CD1c-positive myeloid dendritic cell (primary cell): ENCODE results near the gene HEXIM1.

Source experiments
- DNase-seq: peaks from one replicate; pipeline ENCODE4 v3.0.0-alpha.2; 2016; ENCODE audit errors: extremely low spot score

The HEXIM1 gene

DNA sequence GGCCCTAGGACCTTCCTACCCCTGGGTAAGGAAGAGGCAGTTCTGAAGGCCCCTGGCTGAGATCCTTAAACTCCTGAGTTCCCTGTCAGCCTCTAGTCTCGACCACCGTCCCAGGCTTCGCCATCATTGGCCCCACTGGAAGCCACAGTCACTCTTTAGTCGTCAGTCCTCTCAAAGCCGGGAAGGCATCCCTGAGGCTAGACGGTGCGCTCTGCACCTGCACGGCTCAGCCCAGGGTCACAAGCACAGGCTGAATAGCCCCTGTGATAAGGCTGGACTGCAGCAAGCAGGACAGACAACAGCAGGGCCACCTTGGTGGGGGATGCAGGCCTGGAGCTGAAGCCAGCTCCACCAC is 3.3 kb upstream of the HEXIM1 start:
- no peak for DNase-seq

DNA sequence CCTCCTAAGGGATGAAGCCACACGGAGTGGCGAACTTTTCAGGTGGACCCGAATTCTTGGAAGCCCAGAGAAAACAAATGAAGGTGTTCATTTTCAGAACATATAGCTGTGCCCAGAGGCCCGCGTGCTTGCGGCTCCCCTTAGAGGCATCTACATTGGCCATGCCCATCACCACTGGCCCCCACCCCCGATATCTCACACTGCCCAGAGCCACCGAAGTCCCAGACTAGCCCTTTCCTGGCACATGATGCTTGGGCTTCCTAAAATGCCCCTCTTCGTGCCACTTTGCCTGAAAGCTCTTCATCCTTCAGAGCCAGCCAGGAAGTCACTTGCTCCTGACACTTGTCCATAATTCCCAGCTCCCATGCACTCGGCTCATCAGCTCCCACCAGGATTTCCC is 2.1 kb upstream of the HEXIM1 start:
- no peak for DNase-seq

DNA sequence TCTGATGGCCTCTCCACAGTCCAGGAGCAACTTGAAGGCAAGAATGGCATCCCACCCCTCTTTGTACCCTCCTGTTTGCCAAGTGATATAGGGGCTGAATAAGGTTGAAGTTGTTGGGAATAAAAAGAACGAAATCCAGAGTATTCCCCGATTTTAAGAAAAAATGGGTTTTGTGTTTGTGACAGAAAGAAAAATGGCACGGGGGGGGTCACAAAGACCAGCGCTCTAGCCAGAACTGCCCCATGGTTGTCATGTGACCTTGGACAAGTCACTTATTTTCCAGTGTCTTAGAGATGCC is 1.7 kb upstream of the HEXIM1 start:
- no peak for DNase-seq

DNA sequence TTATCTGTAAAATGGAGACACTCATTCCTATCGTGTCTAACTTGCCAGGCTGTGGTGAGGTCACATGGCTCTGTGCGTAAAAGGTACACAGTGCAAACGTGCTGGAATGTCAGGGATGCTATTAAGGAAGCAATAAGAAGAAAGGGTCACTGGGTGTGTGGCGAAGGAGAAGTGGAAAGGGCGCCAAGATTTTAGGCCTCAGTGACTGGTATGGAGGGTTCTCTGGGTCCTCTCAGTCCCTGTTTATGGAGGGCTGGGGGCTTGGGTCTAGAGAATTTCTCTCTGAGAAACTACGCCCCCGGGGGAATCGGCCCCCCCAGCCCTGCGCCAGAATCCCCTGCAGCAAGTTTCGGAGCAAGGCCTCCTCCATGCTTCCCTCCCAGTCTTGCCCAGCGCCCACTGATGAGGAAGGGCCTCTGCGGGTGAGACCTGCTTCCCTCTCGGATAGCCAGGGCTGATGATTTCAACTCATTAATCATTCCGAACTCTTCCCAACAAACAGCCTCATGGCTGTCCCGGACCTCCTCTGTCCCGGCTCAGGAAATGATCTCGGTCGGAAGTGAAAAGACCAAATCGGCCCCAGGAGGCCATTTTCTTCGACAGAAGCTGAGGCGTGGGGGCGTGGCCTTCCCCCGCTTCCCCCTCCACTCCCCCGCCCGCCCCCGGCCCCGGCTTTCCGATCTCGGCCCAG is 1.2 kb upstream of the HEXIM1 start:
- DNase-seq, result peak; percentile 78

DNA sequence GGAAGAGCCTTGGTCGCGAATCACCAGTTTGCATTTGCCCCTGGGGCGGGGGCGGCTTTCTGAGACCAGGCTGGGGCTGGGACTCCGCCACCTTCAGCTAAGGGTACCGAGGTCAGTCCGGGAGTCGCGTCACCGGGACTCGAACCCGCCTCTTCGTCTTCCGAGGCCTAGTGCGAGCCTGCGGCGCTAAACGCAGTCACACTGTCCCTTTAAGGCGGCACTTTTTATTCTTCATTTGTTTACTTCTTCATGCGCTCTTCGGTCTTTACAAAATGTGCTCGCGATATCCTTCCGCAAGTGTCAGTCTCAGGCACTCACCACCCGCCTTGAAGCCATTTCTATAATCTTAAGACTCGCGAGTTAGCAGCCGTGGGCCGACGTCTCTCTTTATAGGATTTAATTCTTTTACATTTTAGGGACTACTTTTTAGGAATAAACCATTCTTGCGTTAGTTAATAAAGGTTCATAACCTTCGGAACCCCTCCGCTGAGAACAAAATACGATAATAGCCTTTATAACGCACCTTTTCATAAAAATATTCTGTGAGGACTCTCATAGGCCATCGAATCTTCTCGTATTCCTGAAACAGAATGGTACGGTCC is 593 bp upstream of the HEXIM1 start:
- DNase-seq, result peak; percentile 85

DNA sequence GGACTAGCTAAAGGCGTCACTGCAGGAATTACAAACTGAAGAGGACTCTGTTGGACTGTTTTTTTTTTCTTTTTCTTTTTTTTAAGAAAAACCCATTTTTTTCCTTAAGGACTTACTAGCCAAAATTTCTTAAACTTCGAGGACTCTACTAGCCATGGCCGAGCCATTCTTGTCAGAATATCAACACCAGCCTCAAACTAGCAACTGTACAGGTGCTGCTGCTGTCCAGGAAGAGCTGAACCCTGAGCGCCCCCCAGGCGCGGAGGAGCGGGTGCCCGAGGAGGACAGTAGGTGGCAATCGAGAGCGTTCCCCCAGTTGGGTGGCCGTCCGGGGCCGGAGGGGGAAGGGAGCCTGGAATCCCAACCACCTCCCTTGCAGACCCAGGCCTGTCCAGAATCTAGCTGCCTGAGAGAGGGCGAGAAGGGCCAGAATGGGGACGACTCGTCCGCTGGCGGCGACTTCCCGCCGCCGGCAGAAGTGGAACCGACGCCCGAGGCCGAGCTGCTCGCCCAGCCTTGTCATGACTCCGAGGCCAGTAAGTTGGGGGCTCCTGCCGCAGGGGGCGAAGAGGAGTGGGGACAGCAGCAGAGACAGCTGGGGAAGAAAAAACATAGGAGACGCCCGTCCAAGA is 878 bp downstream of the HEXIM1 start:
- peak; percentile 64 for DNase-seq

DNA sequence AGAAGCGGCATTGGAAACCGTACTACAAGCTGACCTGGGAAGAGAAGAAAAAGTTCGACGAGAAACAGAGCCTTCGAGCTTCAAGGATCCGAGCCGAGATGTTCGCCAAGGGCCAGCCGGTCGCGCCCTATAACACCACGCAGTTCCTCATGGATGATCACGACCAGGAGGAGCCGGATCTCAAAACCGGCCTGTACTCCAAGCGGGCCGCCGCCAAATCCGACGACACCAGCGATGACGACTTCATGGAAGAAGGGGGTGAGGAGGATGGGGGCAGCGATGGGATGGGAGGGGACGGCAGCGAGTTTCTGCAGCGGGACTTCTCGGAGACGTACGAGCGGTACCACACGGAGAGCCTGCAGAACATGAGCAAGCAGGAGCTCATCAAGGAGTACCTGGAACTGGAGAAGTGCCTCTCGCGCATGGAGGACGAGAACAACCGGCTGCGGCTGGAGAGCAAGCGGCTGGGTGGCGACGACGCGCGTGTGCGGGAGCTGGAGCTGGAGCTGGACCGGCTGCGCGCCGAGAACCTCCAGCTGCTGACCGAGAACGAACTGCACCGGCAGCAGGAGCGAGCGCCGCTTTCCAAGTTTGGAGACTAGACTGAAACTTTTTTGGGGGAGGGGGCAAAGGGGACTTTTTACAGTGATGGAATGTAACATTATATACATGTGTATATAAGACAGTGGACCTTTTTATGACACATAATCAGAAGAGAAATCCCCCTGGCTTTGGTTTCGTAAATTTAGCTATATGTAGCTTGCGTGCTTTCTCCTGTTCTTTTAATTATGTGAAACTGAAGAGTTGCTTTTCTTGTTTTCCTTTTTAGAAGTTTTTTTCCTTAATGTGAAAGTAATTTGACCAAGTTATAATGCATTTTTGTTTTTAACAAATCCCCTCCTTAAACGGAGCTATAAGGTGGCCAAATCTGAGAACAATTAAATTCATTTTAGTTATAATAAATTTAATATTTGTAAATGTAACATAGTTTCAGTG is 1.7 kb downstream of the HEXIM1 start:
- peak; percentile 61 for DNase-seq

DNA sequence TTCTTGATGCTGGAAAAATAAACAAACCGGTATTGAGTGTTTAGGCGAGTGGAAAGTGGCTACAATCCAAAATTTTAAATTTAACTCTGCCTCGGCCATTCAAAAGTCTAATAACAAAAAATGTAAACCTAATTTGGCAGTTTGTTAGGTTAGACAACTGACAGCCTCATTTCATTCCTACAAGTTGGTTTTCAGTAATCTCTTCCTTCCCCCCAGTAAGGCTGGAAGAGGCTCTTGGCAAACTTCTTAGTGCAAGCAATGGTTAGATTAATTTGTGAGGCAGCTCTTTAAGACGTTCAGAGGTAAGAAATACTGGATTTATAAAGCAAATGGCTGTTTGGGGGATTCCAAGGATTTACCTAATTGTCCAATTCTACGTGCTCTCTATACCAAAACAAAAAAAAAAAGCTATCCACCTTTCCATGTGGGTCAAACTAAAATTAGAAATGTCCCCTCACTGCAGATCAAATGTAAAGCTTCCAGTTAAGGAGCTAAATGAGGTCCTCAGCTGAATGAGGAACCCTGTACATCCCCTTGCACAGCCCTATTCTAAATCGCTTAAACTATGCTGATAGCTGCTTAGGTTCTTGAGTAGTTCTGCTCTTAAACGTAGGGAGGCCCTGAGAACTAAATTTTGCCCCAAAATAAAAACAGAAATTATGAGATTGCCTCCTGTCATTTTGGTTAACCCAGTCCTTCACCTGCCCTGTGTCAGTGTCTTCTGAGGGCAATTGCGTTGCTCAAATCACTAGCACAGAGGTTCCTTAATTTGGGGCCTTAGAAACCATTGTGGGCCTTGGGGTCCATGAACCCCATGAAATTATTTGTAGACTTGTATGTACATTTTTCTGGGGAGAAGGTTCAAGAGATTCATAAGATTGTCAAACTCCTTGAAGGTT is 2.9 kb downstream of the HEXIM1 start:
- DNase-seq, result peak; percentile 43

DNA sequence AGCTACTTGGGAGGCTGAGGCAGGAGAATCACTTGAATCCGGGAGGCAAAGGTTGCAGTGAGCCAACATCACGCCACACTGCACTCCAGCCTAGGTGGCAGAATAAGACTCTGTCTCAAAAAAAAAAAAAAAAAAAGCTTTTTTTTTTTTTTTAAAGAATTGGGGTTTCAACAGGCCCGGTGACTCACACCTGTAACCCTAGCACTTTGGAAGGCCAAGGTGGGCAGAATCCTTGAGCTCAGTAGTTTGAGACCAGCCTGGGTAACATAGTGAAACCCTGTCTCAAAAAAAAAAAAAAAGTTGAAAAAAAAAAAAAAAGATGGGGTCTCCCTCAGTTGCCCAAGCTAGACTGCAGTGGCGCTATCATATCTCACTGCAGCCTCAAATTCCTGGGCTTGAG is 6.8 kb downstream of the HEXIM1 start:
- DNase-seq, result no peak

DNA sequence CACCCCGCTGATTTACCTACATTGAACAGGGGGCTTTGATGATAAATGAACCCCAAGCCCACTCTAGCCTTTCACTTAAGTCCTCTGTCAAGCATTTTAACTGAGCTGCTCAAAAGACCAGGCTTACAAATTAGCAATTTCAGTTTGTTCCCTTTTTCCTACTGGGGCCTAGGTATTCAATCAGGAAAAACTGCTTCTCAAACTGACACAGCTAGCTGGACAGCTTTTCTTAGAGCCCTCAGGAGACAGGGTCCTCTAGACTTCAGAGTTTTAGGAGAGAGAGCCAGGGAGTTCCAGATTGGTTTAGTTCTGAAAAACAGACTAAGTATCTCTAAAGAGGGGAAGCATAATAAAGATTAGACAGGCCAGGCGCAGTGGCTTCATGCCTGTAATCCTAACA is 7.2 kb downstream of the HEXIM1 start:
- DNase-seq, result no peak

DNA sequence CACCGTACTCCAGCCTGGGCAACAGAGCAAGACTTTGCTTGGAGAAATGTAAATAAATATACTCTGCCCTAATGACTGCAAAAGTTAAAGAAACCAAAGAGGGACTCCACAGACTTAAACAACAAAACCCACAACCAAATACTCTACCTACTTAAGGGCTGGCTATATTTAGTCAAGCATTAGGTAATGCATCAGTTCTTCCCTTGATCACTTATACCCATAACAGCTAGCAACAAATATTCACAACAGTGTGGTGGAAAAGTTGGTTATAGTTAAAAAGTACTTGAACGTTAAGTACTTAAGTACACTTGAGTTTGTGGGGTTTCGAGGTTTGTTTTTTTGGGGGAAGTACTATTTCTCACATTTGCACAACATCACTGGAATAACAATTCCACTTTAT is 8.0 kb downstream of the HEXIM1 start:
- DNase-seq, result no peak

DNA sequence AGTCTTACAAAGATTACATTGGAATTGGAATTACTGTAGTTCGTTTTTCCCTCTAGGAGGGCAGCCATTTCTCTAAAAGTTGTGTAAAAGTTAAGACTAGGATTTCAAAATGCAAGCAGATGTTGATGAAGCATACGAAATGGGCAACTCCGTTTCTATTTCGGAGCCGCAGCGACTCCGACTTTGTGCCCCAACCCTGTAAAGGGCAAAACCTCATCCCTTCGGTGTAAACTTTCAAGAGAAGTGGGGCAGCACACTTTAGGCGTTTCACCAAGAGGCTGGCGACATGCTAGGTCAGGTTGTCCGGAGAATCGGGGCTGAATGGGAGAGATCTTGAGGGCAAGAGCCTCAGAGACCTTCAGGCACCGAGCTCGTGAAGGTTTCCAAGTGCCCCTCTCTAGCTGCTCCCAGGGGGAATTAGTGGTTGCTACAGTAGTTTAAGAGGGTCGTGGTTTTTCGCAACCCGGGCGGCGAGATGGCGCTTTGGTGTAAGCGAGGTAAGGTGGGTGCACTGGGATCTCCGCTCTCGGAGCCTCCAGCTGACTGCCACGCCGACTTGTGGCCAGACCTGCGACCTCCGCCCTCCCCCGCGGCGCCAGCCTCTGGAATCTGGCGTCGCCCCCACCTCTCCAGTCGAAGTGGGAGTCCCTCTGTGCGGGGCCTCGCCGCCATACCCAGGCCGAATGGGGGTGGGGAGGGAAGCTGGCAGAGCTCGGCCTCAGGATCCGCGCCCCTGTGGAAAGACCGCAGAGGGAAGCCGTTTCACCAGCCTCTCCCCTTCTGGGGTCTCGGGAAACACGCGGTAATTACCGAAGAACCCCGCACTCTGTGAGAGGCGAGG is 12.4 kb downstream of the HEXIM1 start:
- peak; percentile 41 for DNase-seq

DNA sequence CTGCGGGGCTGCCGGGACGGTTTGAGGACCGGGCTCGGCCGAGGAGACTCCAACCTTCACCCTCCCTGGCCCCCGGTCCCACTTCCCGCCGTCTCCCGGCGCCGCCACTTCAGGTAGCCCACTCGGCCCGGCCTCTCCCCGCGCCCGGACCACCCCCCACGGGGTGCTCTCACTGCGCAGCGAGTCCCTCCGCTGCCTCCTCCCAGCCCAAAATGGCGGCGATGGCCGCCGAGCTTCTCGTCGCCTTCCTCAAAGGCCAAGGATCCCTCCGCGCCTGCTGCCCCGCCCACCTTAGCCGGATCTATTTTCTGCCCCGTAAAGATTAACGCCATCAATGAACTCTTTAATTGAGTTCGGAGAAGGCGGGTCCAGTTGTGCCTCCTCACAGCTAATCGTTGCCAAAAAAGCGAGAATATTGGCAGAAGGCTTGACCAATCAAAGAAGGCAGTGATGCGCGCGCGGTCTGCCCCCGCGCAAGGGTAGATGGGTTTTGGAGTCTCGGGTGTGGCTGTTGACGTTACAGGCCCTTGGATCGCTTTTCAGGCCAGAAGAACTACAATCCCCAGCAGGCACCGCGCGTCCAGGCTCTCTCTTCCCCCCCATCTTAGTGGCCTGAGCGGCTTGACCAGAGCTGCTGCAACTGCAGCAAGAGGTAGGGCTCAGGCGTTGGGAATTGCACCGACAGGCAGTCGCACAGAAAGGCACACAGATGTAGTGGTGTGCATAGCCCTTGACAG is 13.2 kb downstream of the HEXIM1 start, which contains the start of gene HEXIM2:
HEXIM2 (plus strand) TSS at position 588 of the 737 bp plus-strand sequence. CDS start 919 bp downstream, outside the sequence.
- peak; percentile 100 for DNase-seq

DNA sequence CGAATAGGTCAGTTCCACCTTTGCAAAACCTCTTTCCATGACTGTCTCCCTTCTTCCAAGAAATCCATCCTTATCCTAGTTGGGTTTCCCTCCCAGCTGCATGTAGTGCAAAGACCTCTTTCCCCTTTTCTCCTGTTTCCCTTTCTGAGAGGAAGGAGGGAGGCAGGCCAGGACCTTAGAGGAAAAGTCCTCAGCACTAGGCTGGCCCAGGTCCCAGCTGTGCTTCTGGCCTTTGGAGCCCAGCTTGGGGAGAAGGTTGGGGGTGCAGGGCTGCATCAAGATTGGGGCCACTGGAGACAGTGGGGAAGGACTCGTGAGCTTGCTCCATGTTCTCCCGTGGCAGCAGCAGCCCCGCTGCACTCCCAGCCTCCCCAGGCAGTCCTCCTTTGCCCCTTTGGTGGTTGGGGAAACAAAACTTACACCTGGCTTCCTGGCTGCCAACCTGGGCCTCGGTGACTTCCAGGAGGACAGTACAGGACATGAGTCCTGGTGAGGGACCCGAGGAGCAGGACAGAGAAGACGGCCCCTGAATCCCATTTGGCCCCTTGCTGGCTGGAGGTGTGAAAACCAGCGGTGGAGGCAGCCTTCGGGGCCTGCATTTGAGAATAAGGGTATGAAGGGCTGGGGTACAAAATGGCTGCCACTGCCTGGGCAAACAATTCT is 13.9 kb downstream of the HEXIM1 start:
- no peak for DNase-seq

DNA sequence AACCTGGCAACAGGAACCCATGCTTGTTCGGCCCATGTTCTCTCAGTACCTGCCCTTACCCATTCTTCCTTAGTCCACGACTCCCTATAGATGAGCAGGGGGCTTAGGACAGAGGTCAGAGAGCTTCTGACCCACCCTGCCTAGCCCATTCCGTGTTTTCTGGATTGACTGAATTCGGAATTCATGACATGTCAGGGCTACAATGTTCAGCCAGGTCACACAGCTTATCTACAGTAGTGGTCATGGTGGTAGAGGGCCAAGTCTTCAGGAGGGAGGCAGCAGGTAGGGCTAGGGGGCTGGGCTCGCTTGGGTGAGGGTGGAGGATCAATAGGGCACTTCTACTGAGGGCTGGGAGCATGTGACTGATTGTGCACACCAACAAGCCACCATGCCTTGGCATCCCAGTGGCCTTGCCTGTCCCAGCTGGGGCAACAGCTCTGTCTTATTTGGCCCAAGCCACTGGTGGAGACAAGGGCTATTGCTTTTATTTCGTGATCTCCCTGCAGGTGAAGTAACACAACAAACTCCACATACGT is 16.5 kb downstream of the HEXIM1 start:
- no peak for DNase-seq

DNA sequence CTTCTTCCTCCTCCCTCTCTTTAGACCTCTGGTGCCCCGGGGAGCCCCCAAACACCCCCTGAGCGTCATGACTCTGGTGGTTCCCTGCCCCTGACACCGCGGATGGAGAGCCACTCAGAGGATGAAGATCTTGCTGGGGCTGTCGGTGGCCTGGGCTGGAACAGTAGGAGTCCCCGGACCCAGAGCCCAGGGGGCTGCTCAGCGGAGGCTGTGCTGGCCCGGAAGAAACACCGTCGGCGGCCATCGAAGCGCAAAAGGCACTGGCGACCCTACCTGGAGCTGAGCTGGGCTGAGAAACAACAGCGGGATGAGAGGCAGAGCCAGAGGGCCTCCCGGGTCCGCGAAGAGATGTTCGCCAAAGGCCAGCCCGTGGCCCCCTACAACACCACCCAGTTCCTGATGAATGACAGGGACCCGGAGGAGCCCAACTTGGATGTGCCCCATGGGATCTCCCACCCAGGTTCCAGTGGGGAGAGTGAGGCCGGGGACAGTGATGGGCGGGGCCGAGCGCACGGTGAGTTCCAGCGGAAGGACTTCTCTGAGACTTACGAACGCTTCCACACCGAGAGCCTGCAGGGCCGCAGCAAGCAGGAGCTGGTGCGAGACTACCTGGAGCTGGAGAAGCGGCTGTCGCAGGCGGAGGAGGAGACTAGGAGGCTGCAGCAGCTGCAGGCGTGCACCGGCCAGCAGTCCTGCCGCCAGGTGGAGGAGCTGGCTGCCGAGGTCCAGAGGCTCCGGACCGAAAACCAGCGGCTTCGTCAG is 20.9 kb downstream of the HEXIM1 start:
- no peak for DNase-seq

DNA sequence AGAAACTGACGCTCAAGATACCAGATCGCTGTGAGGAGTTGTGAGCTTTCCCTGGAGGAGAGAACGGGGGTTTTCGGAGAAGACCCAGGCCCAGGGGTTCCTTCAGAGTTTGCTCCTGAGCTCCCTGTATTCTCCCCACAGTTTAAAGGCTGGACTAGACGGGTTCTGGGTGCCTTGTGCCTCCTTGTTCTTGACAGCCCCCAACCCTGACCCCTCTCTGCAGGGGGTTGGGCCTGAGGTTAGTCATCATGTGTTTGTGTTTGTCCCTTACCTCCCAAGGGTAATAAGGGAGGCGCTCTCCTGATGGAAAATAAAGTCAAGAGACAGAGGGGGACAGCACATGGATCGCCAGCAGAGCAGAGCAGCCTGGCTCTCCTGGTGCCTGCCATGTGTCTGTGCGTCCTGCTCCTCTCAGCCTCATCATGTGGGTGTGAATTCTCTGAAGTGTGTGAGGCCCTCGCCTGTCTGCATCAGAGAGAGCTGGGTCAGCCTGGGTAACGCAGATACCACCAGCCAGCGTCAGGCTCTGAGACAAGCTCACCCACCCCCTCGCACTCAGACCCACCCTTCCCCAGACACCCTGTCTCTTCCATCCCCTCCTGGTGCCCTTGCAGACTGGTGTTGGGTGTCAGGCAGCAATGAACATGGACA is 22.1 kb downstream of the HEXIM1 start:
- DNase-seq, result no peak
